D721Med (cell line): Measurements from ENCODE around the gene NANOS3.

Experiments
- DNase-seq: peaks from one replicate; pipeline ENCODE4 v3.0.0; 2011; ENCODE audit warnings: low spot score; ENCODE audit not compliant: insufficient read length
- FAIRE-seq: peaks from 2 replicates; lab custom pipeline; 2011; peaks lifted over from hg19 to GRCh38; lab: Jason Lieb, UNC
- TF ChIP-seq, protein P1 (sequence below): IDR thresholded peaks from 2 replicates; pipeline ENCODE4 v1.5.1; 2012; ENCODE audit warnings: mild to moderate bottlenecking, control low read depth; ENCODE audit not compliant: insufficient read depth; ENCODE audit errors: missing control alignments

The NANOS3 gene

DNA sequence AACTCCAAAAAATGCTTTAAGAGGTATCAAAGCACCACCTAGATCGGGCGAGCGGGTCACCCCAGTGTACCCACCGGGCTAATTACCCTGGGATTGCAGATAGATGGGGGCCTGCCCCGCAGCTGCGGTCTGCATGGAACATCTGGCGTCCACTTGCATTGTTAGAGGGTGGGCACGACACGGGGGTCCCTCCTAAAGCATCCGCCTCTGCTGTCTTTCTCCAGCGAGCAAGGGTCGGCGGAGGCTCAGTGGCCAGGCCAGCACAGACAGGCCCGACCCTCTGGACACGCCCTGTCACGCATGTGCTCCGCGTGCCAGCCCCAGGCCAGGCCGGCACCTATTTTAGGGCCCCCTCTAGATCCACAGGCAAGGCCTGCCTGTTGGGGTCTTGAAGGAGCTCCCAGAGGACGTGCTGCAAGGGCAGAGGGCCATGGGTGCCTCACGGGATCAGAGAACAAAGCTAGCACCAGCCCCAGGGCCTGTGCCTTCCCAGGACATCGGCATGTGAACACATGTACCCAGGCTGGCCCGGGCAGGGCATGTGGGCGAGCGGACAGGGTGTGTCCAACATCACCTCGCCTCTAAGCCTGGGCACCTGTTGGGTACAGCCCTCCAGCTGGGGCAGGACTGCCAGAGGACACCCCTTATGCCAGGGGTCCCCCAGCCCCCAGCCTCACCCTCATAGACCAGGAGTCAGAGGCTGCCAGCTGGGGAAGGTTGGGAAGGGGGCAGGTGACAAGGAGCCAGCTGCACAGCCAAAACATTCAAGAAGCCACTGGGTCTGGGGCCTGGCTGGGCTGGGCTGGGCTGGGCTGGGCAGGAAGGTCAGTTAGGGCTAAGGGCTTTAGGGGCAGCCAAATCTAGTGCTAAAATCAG, 35.6 kb upstream of the NANOS3 start:
- DNase-seq (no peak), FAIRE-seq (no peak)
- TF ChIP-seq, protein P1, sequence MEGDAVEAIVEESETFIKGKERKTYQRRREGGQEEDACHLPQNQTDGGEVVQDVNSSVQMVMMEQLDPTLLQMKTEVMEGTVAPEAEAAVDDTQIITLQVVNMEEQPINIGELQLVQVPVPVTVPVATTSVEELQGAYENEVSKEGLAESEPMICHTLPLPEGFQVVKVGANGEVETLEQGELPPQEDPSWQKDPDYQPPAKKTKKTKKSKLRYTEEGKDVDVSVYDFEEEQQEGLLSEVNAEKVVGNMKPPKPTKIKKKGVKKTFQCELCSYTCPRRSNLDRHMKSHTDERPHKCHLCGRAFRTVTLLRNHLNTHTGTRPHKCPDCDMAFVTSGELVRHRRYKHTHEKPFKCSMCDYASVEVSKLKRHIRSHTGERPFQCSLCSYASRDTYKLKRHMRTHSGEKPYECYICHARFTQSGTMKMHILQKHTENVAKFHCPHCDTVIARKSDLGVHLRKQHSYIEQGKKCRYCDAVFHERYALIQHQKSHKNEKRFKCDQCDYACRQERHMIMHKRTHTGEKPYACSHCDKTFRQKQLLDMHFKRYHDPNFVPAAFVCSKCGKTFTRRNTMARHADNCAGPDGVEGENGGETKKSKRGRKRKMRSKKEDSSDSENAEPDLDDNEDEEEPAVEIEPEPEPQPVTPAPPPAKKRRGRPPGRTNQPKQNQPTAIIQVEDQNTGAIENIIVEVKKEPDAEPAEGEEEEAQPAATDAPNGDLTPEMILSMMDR = no peak

DNA sequence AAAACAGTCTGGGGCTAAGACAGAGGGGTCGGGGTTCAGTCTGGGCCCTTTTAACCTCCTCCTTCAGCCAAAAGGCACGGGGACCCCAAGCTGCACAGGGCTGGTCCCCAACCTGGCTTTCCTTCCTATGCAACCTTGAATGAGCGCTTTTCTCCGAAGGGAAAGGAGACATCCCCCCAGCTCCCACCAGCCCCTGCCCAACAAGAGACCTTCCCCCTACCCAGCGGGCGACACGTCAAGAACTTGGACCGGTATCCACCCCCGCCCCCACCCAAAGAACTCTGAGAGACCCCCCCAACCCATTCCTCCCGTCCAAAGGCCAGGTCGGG, 35.0 kb upstream of the NANOS3 start:
- no peak for DNase-seq
- no peak for FAIRE-seq
- TF ChIP-seq, protein P1 = no peak

DNA sequence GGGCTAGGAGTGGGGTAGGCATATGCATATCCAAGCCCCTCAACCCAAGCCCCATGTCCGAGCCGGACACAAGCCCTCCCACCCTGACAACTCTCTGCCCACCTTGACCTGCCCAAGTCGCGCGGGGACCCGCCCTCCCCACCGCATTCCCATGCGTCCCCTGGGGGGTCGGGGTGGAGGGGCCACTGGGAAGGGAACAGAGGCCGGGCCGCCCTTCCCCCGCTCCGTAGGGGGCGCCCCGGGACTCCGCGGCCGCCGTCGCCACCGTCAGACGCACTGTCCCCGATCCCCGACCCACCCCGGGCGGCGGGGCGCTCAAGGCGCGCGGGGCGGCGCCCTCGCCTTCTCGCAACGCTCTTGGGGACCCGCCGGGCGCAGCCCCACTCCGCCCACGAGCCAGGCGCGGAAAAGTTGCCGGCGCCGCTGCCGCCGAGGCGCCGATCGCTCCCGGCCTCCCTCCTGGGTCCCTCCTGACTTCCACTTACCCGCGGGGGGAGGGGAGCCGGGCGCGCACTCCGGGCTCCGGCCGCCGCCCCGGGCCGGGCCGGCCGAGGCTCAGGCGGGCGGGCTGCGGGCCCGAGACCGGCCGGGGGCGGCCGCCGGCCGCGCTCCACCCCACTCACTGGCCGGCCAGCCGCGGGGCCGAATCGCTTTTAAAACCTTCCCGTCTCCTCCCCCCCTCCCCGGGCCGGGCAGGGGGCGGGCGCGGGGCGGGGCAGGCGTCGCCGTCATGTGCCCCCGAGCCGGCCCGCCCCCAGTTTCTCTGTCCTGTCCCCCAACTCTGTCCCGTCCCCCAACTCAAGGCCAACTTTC, 34.4 kb upstream of the NANOS3 start:
- DNase-seq = no peak
- no peak for FAIRE-seq
- TF ChIP-seq, protein P1 = no peak

DNA sequence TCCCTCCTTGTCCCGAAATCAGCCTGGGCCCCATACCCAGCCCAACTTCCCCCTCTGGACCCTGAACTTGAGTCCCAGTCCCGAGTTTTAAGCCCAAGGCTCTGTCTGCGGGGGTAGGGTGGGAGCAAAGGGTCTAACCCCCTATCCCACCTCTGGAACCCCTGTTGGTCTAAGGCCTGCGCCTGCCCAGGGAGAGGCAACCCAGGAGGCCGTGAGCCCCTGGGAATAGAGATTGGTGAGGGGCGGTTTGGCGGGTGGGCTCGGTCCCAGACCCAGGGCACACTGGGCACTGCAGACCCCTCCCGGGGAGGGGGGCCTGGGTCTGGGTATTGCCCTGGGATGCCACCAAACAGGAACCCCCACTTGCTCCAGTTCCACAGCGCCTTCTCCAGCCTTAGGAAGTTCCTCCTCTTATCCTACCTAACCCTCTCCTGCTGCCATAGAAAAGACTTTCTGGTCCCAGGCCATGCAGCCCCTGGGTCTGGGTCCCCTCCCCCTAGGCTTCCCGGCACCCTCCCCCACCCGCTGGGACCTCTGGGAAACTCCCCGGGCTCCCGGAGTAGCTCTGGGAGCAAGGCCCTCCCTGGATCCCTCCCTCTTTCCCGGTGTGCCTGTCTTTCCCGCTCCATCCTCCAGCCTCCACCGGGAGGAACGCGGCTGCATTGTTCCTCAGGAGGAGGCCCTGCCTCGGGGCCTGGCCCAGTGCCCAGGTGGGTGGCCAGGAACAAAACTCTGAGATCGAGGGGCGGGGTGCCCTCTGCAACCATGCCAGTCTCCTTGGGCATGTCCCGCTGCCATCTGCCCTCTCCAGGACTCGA, 33.6 kb upstream of the NANOS3 start:
- FAIRE-seq = no peak
- no peak for DNase-seq
- TF ChIP-seq, protein P1 = no peak

- TF ChIP-seq, protein P1 = no peak
- FAIRE-seq = no peak
- no peak for DNase-seq
These were observed 32.8 kb upstream of the NANOS3 start for GRCh38 chr19:13844130-13844631.

- TF ChIP-seq, protein P1 = no peak
- no peak for FAIRE-seq
- no peak for DNase-seq
These were observed 30.2 kb upstream of the NANOS3 start for GRCh38 chr19:13846557-13847406.
